NCI-H526 (cell line): ENCODE results near the gene KCNH1.

ENCODE experiments used
- DNase-seq, 2 experiments: peaks; one replicate each; lab custom pipeline; 2025; lab: John Stamatoyannopoulos, UW

KCNH1 gene

GRCh38 chr1:211133836-211134669 lies at the start of gene KCNH1:
Gene KCNH1, minus strand, starts transcription at chr1:211134148. Its CDS starts 203 bp downstream, at chr1:211133945.
- peak; percentile 33 to 88 for DNase-seq

GRCh38 chr1:211182746-211183145 lies 48.8 kb upstream of the KCNH1 start:
- DNase-seq, result no peak

GRCh38 chr1:211174375-211174774 lies 40.4 kb upstream of the KCNH1 start:
- DNase-seq, result no peak

- no peak for DNase-seq
These were observed 38.7 kb upstream of the KCNH1 start for GRCh38 chr1:211172657-211173056.

GRCh38 chr1:211169353-211169752 lies 35.4 kb upstream of the KCNH1 start:
- no peak for DNase-seq

- no peak for DNase-seq
These were observed 24.9 kb upstream of the KCNH1 start for GRCh38 chr1:211158866-211159265.

GRCh38 chr1:211155040-211155439 lies 21.1 kb upstream of the KCNH1 start:
- DNase-seq, result no peak

GRCh38 chr1:211153932-211154331 lies 20.0 kb upstream of the KCNH1 start:
- no peak for DNase-seq

- DNase-seq, result no peak
These were observed 14.4 kb upstream of the KCNH1 start for GRCh38 chr1:211148366-211148765.

GRCh38 chr1:211145944-211146343 lies 12.0 kb upstream of the KCNH1 start:
- DNase-seq, result no peak

GRCh38 chr1:211135342-211135950 lies 1.5 kb upstream of the KCNH1 start:
- peak; percentile 35 to 61 for DNase-seq

GRCh38 chr1:211133393-211133835 lies 534 bp downstream of the KCNH1 start:
- peak in 1 of 2 experiments; percentile 38 for DNase-seq

- DNase-seq, result no peak
These were observed 1.1 kb downstream of the KCNH1 start for GRCh38 chr1:211132721-211133392.

GRCh38 chr1:211129776-211130175 lies 4.2 kb downstream of the KCNH1 start:
- DNase-seq, result no peak

GRCh38 chr1:211127166-211127565 lies 6.8 kb downstream of the KCNH1 start:
- DNase-seq, result no peak

- no peak for DNase-seq
These were observed 7.3 kb downstream of the KCNH1 start for GRCh38 chr1:211126622-211127021.

- DNase-seq, result no peak
These were observed 15.4 kb downstream of the KCNH1 start for GRCh38 chr1:211118407-211119102.

- no peak for DNase-seq
These were observed 19.5 kb downstream of the KCNH1 start for GRCh38 chr1:211114446-211114845.

- DNase-seq, result no peak
These were observed 20.4 kb downstream of the KCNH1 start for GRCh38 chr1:211113566-211113965.

- no peak for DNase-seq
These were observed 22.6 kb downstream of the KCNH1 start for GRCh38 chr1:211111351-211111750.

GRCh38 chr1:211101481-211101880 lies 32.5 kb downstream of the KCNH1 start:
- DNase-seq, result no peak

- DNase-seq, result no peak
These were observed 34.6 kb downstream of the KCNH1 start for GRCh38 chr1:211099393-211099792.
